Loucy (cell line): Measurements from ENCODE around the gene TMTC1.
"Not testable (repeated sequence)": the region's sequence is repeated elsewhere in the genome, so short reads cannot be mapped to it uniquely, and the experiment has no call there.

Experiments
- H2AFZ ChIP-seq: fragments of 200-600 bp; sonication (generic); 2 replicates; pipeline ENCODE4 v1.6.0; 2016; ENCODE audit warnings: antibody characterized with exemption, mild to moderate bottlenecking, low read length, moderate library complexity
- H3F3A ChIP-seq: fragments of 200-600 bp; 2 replicates; pipeline ENCODE4 v1.6.0; 2016; ENCODE audit warnings: antibody characterized with exemption, low read depth, mild to moderate bottlenecking
- H3K27me3 ChIP-seq: fragments of 200-600 bp; sonication (generic); 2 replicates; pipeline ENCODE4 v1.6.1; 2014; ENCODE audit warnings: low read length, mild to moderate bottlenecking; ENCODE audit not compliant: insufficient read depth, poor library complexity, severe bottlenecking
- H3K36me3 ChIP-seq: fragments of 200-600 bp; sonication (generic); 2 replicates; pipeline ENCODE4 v1.6.1; 2016; ENCODE audit warnings: low read length; ENCODE audit not compliant: insufficient read depth
- H3K4me1 ChIP-seq: fragments of 200-600 bp; sonication (generic); 2 replicates; pipeline ENCODE4 v1.5.1; 2014; ENCODE audit warnings: low read length, mild to moderate bottlenecking; ENCODE audit not compliant: insufficient read depth, poor library complexity, severe bottlenecking
- H3K4me2 ChIP-seq: fragments of 200-600 bp; sonication (generic); 2 replicates; pipeline ENCODE4 v1.6.0; 2014; ENCODE audit warnings: antibody characterized with exemption, low read length, low read depth, mild to moderate bottlenecking; ENCODE audit not compliant: poor library complexity, severe bottlenecking
- H3K4me3 ChIP-seq: fragments of 200-600 bp; sonication (generic); 2 replicates; pipeline ENCODE4 v1.5.1; 2014; ENCODE audit warnings: low read length, mild to moderate bottlenecking, mixed read lengths; ENCODE audit not compliant: poor library complexity, severe bottlenecking
- H3K79me2 ChIP-seq: fragments of 200-600 bp; sonication (generic); 2 replicates; pipeline ENCODE4 v1.6.1; 2014; ENCODE audit warnings: low read length; ENCODE audit not compliant: insufficient read depth
- H3K9ac ChIP-seq: fragments of 200-600 bp; sonication (generic); 2 replicates; pipeline ENCODE4 v1.6.0; 2014; ENCODE audit warnings: mild to moderate bottlenecking, low read depth, low read length, moderate library complexity; ENCODE audit not compliant: poor library complexity, severe bottlenecking
- H3K9me2 ChIP-seq: fragments of 200-600 bp; sonication (generic); replicated peaks from 2 replicates; pipeline ENCODE4 v1.6.1; 2016; ENCODE audit warnings: low read depth, low read length, mixed read lengths
- H3K9me3 ChIP-seq: fragments of 200-600 bp; sonication (generic); 2 replicates; pipeline ENCODE4 v1.6.1; 2014; ENCODE audit warnings: mild to moderate bottlenecking, antibody characterized with exemption, low read length, low read depth; ENCODE audit not compliant: insufficient read depth
- H4K20me1 ChIP-seq: fragments of 200-600 bp; sonication (generic); 2 replicates; pipeline ENCODE4 v1.6.0; 2014; ENCODE audit warnings: antibody characterized with exemption, low read length, mild to moderate bottlenecking; ENCODE audit not compliant: insufficient read depth, poor library complexity, severe bottlenecking
- EZH2phosphoT487 ChIP-seq: fragments of 200-600 bp; IDR thresholded peaks from 2 replicates; pipeline ENCODE4 v1.6.1; 2018; ENCODE audit warnings: antibody characterized with exemption, mild to moderate bottlenecking, moderate library complexity, borderline replicate concordance
- TF ChIP-seq, protein P1 (sequence below): fragments of 200-600 bp; sonication (generic); conservative IDR thresholded peaks from 2 replicates; pipeline ENCODE4 v1.5.1; 2014; ENCODE audit warnings: mild to moderate bottlenecking, antibody characterized with exemption, low read length

Gene TMTC1

DNA sequence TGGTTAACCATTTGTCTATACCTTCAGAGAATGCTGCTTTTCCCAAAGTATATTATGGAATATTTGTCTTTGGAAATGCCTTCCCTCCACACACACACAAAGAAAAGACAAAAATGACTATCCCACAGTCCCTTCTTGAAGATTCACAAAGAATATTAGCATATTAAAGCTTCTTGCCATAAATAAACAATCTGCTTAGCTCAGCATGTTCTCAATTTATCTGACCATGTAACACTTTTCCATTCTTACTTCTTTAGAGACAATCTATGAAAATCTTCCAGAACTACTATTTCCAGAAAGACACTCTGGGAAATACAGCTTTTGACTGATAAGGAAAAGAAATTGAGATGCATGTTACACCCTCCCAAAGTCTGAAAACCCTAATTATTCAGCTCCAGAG, 227.4 kb downstream of the TMTC1 start:
- H3K4me3 ChIP-seq: no peak overlapping the region
- TF ChIP-seq, protein P1, sequence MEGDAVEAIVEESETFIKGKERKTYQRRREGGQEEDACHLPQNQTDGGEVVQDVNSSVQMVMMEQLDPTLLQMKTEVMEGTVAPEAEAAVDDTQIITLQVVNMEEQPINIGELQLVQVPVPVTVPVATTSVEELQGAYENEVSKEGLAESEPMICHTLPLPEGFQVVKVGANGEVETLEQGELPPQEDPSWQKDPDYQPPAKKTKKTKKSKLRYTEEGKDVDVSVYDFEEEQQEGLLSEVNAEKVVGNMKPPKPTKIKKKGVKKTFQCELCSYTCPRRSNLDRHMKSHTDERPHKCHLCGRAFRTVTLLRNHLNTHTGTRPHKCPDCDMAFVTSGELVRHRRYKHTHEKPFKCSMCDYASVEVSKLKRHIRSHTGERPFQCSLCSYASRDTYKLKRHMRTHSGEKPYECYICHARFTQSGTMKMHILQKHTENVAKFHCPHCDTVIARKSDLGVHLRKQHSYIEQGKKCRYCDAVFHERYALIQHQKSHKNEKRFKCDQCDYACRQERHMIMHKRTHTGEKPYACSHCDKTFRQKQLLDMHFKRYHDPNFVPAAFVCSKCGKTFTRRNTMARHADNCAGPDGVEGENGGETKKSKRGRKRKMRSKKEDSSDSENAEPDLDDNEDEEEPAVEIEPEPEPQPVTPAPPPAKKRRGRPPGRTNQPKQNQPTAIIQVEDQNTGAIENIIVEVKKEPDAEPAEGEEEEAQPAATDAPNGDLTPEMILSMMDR: no peak
- TF ChIP-seq EZH2phosphoT487: no peak
- H3K4me2 ChIP-seq: no peak overlapping the region

DNA sequence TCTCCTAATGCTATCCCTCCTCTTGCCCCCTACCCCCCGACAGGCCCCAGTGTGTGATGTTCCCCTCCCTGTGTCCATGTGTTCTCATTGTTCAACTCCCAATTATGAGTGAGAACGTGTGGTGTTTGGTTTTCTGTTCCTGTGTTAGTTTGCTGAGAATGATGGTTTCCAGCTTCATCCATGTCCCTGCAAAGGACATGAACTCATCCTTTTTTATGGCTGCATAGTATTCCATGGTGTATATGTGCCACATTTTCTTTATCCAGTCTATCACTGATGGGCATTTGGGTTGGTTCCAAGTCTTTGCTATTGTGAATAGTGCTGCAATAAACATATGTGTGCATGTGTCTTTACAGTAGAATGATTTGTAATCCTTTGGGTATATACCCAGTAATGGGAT, 228.3 kb downstream of the TMTC1 start:
- H3F3A ChIP-seq, H3K4me3 ChIP-seq, H3K79me2 ChIP-seq, H3K4me1 ChIP-seq, H3K9me3 ChIP-seq, H3K27me3 ChIP-seq, H2AFZ ChIP-seq, H3K9ac ChIP-seq, H4K20me1 ChIP-seq, H3K4me2 ChIP-seq, H3K36me3 ChIP-seq, H3K9me2 ChIP-seq: not testable (repeated sequence)

More for the DNA sequence above, 227.4 kb downstream of the TMTC1 start:
- Histone ChIP-seq H3K4me1 (no peaks in the 10 kb centered on the region), H3K79me2 (no peaks in the 10 kb centered on the region), H4K20me1 (no peaks in the 10 kb centered on the region), H3K36me3 (no peaks in the 10 kb centered on the region), H3F3A (no peaks in the 10 kb centered on the region), H3K9ac (no peak overlapping the region), H2AFZ (no peak overlapping the region), H3K27me3 (no peaks in the 10 kb centered on the region), H3K9me3 (no peaks in the 10 kb centered on the region), H3K9me2 (no peaks in the 10 kb centered on the region)

DNA sequence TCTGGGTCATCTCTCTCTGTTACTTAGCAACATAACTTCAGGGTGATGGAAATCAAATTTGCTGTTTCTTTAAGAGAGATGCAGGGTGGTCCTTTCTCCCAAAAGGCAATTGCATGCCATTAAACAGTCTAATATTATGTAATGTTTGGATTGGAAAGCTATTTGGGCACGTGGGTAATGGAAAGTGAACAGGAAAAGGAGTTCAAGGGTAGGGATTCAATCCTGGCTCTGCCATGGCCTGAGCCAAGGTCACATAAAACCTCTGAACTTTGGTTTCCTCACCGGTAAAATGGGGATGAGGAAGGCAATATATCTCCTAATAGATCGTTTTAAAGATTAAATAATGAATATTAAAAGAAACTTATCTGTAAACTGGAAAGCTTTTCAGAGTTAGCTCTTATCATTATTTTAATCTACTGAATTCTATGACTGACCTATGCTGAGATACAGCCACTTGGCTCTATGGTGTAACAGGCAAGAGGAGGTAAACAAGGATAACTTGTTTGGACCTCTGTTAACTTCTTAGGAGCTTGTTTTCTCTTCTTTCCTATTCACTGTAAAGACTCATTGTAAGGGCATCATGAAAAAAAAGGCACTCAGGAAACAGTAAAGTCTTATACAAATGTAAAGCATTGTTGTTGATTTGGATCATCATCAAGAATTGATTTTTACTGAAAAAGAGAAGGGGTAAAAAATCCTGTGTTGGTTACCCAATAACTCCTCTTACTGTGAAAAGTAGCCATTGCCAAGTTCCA, 230.6 kb downstream of the TMTC1 start:
- Histone ChIP-seq H3K4me1 (no peaks in the 10 kb centered on the region), H3K4me3 (no peak overlapping the region), H3F3A (no peaks in the 10 kb centered on the region), H3K9me3 (no peaks in the 10 kb centered on the region), H2AFZ (0 out of 2 replicates have a peak overlapping the region, but pooled peaks have one; percentile 31), H3K27me3 (no peaks in the 10 kb centered on the region), H3K9ac (no peak overlapping the region), H3K79me2 (no peaks in the 10 kb centered on the region), H3K36me3 (no peaks in the 10 kb centered on the region), H4K20me1 (no peaks in the 10 kb centered on the region), H3K9me2 (no peaks in the 10 kb centered on the region), H3K4me2 (no peak overlapping the region)
- TF ChIP-seq, protein P1: no peak
- TF ChIP-seq EZH2phosphoT487: no peak
